HL-60 (cell line): ENCODE results near the gene USF1.
"Not testable (repeated sequence)": the region's sequence is repeated elsewhere in the genome, so short reads cannot be mapped to it uniquely, and the experiment has no call there.

Experiments
- DNase-seq, 2 experiments: peaks; one replicate each; pipeline ENCODE4 v3.0.0-alpha.2; 2010 to 2020; ENCODE audit warnings: low read depth in 1 of 2, low spot score in 1 of 2
- H3K27ac ChIP-seq: fragments of 250-450 bp; sonication (Bioruptor Pico); replicated peaks from 2 replicates; pipeline ENCODE4 v1.5.1; 2020; ENCODE audit warnings: mild to moderate bottlenecking, moderate library complexity
- H3K27me3 ChIP-seq: fragments of 250-450 bp; sonication (Bioruptor Pico); 2 replicates; pipeline ENCODE4 v1.5.1; 2021; ENCODE audit warnings: mild to moderate bottlenecking, moderate library complexity; ENCODE audit not compliant: insufficient read depth, poor library complexity, severe bottlenecking
- H3K4me3 ChIP-seq: replicated peaks from 2 replicates; pipeline ENCODE4 v1.5.1; 2011; ENCODE audit warnings: mild to moderate bottlenecking, control low read depth, low read length; ENCODE audit not compliant: insufficient read depth
- GABPA ChIP-seq: IDR thresholded peaks from 2 replicates; pipeline ENCODE4 v1.6.1; 2012; ENCODE audit warnings: low read depth
- POLR2AphosphoS5 ChIP-seq: IDR thresholded peaks from 2 replicates; pipeline ENCODE4 v1.6.1; 2012; ENCODE audit warnings: low read depth
- SPI1 ChIP-seq: IDR thresholded peaks from 2 replicates; pipeline ENCODE4 v1.6.1; 2012; ENCODE audit warnings: low read depth, mild to moderate bottlenecking, borderline replicate concordance
- TF ChIP-seq, protein P1 (sequence below): IDR thresholded peaks from 2 replicates; pipeline ENCODE4 v1.6.1; 2012; ENCODE audit warnings: low read depth; ENCODE audit not compliant: insufficient replicate concordance
- TF ChIP-seq, protein P2 (sequence below): IDR thresholded peaks from one replicate; pipeline ENCODE4 v1.5.1; 2011; ENCODE audit warnings: low read length, control low read depth, inconsistent platforms; ENCODE audit not compliant: insufficient read depth

USF1 gene

DNA sequence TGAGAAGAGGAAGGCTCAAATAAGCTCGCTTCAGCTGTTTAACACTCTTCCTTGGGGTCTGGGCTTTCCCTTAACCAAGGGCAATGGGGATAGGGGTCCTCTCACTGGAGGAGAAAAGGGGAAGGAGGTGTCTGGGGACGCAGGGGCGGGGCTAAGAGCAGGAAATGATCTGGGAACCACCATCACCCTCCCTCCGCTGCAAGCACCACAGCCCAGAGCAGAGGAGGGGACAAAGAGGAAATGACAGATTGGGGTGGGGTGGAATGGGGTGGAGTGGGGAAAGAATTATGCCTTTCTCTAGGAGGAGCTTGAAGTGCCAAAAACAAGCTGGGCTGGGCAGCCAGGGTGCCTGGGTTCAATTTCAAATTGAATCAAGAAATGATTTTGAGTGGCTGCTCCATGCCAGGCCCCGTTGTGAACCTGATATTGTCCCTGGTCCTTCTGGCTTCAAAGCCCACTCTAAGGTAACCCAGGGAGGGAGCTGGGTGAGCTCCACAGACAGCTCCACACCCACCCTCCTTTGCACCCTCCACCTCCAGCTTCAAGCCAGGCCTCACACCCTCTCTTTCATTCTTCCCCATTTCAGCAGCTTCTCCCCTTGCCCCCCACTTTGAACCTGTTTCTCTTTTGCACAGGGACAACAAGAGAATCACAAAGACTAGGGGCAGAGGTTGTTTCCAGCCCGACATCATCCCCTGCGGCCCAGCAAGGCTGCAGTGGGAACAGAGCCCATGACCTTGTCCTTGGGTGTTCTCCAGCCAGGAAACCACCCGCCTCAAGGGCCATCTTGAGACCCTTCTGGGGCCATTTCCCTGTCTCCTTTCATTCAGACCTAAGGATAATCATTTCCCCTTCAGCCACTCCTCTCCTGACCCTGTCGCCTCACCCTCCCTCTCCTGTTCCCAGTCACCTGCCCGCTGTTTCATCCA is 22.8 kb upstream of the USF1 start:
- peak; percentile 55 for TF ChIP-seq GABPA
- peak; percentile 87 for TF ChIP-seq SPI1
- TF ChIP-seq, protein P1, sequence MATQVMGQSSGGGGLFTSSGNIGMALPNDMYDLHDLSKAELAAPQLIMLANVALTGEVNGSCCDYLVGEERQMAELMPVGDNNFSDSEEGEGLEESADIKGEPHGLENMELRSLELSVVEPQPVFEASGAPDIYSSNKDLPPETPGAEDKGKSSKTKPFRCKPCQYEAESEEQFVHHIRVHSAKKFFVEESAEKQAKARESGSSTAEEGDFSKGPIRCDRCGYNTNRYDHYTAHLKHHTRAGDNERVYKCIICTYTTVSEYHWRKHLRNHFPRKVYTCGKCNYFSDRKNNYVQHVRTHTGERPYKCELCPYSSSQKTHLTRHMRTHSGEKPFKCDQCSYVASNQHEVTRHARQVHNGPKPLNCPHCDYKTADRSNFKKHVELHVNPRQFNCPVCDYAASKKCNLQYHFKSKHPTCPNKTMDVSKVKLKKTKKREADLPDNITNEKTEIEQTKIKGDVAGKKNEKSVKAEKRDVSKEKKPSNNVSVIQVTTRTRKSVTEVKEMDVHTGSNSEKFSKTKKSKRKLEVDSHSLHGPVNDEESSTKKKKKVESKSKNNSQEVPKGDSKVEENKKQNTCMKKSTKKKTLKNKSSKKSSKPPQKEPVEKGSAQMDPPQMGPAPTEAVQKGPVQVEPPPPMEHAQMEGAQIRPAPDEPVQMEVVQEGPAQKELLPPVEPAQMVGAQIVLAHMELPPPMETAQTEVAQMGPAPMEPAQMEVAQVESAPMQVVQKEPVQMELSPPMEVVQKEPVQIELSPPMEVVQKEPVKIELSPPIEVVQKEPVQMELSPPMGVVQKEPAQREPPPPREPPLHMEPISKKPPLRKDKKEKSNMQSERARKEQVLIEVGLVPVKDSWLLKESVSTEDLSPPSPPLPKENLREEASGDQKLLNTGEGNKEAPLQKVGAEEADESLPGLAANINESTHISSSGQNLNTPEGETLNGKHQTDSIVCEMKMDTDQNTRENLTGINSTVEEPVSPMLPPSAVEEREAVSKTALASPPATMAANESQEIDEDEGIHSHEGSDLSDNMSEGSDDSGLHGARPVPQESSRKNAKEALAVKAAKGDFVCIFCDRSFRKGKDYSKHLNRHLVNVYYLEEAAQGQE, result no peak
- TF ChIP-seq, protein P2, sequence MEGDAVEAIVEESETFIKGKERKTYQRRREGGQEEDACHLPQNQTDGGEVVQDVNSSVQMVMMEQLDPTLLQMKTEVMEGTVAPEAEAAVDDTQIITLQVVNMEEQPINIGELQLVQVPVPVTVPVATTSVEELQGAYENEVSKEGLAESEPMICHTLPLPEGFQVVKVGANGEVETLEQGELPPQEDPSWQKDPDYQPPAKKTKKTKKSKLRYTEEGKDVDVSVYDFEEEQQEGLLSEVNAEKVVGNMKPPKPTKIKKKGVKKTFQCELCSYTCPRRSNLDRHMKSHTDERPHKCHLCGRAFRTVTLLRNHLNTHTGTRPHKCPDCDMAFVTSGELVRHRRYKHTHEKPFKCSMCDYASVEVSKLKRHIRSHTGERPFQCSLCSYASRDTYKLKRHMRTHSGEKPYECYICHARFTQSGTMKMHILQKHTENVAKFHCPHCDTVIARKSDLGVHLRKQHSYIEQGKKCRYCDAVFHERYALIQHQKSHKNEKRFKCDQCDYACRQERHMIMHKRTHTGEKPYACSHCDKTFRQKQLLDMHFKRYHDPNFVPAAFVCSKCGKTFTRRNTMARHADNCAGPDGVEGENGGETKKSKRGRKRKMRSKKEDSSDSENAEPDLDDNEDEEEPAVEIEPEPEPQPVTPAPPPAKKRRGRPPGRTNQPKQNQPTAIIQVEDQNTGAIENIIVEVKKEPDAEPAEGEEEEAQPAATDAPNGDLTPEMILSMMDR, result no peak
- TF ChIP-seq POLR2AphosphoS5, result peak; percentile 21
- H3K4me3 ChIP-seq, result peak overlapping the region; percentile 58
- peak overlapping the region; percentile 95 for H3K27ac ChIP-seq
- no peaks in the 10 kb centered on the region for H3K27me3 ChIP-seq
- DNase-seq, result peak; percentile 74 to 96

DNA sequence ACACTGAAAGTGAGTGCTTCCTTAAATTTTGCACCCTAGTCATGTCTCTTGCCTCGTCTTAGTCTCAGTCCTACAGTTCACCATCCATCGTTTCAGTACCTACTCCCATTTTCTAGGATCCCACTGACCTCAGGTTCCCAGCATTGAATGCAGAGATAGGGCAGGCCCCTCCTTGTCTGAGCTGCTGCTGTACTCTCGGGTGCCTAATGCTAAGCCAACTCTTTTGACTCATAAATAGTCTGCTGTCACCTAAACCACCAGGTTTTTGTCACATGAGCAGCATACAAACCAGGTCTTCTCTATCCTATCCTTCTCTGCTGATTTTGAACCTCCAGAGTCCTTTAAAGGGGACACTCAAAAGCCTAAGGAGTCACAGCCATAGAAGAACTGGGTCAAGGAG is 20.9 kb upstream of the USF1 start:
- TF ChIP-seq, protein P1, result no peak
- no peak for TF ChIP-seq POLR2AphosphoS5
- no peak for DNase-seq
- no peak overlapping the region for H3K27ac ChIP-seq
- no peaks in the 10 kb centered on the region for H3K27me3 ChIP-seq
- no peak overlapping the region for H3K4me3 ChIP-seq

DNA sequence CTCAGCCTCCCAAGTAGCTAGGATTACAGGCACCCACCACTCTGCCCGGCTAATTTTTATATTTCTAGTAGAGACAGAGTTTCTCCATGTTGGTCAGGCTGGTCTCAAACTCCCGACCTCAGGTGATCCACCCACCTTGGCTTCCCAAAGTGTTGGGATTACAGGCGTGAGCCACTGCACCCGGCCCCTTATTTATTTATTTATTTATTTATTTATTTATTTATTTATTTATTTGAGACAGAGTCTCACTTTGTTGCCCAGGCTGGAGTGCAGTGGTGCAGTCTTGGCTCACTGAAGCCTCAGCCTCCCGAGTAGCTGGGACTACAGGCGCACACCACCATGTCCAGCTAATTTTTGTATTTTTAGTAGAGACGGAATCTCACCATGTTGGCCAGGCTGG is 19.9 kb upstream of the USF1 start:
- not testable (repeated sequence) for DNase-seq, H3K27me3 ChIP-seq, H3K27ac ChIP-seq, H3K4me3 ChIP-seq

DNA sequence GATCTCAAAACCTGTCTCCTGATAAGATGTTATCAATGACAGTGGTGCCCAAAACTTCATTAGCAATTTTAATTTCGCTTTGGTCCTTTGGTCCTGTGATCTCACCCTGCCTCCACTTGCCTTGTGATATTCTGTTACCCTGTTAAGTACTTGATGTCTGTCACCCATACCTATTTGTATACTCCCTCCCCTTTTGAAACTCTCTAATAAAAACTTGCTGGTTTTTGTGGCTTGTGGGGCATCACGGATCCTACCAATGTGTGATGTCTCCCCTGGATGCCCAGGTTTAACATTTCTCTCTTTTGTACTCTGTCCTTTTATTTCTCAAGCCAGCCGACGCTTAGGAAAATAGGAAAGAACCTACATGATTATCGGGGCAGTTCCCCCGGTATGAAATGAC is 18.2 kb upstream of the USF1 start:
- H3K4me3 ChIP-seq, DNase-seq, H3K27me3 ChIP-seq, H3K27ac ChIP-seq: not testable (repeated sequence)

DNA sequence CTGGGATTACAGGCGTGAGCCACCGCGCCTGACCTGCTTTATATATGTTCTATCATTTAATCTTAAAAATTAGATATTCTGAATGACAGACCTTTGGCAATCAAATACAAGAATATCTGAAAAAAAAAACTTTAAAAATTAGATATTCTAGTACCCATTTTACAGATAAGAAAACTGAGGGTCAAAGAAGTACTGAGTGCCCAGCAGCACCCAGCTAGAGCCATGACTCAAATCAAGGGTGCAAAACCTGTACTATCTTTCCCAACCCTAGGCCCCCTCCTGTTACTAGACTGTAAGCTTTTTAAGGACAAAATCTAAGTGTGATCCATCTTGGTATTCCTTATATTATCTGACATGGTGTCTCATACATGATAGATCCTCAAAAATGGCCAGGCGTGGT is 15.6 kb upstream of the USF1 start:
- Histone ChIP-seq H3K4me3 (no peak overlapping the region), H3K27me3 (no peaks in the 10 kb centered on the region), H3K27ac (no peak overlapping the region)
- DNase-seq, result no peak
- no peak for TF ChIP-seq POLR2AphosphoS5
- TF ChIP-seq GABPA, result no peak
- TF ChIP-seq, protein P1, result no peak
- no peak for TF ChIP-seq SPI1
- TF ChIP-seq, protein P2, result no peak
